ENCODE results near the gene SH3TC2. TPM values are rescaled to one million over a fixed set of nuclear protein-coding genes. Genes with fewer than 3 reads are reported as not detected.
"Not testable (repeated sequence)": the region's sequence is repeated elsewhere in the genome, so short reads cannot be mapped to it uniquely, and the experiment has no call there.

Gene SH3TC2
- total and polyA plus RNA-seq, 4 donors: 0.28 to 3.3 (median 0.64) TPM

- no peak for TF ChIP-seq CTCF (IDR thresholded peaks at IDR 0.05; ENCODE audit: control extremely low read depth, extremely low read depth)
- no peak overlapping the region for H3K9ac ChIP-seq (ENCODE audit: insufficient read depth in 1 of 2, low read length in 2 of 2)
- no peaks in the 10 kb centered on the region for H3K4me1 ChIP-seq (ENCODE audit: control insufficient read depth in 5 of 5, insufficient read depth in 5 of 5, low read length in 5 of 5)
- H3K27me3 ChIP-seq (ENCODE audit: control insufficient read depth in 3 of 3, insufficient read depth in 3 of 3, low read length in 2 of 3): no peaks in the 10 kb centered on the region
- H3K4me3 ChIP-seq: no peak overlapping the region
- no peaks in the 10 kb centered on the region for H3K9me3 ChIP-seq (ENCODE audit: control insufficient read depth in 4 of 4, insufficient read depth in 3 of 4, low read length in 3 of 4)
- WGBS, 2 donors: 97 to 99% methylated on average over 4 of the region's 4 CpGs
- H3K36me3 ChIP-seq (ENCODE audit: control insufficient read depth in 4 of 4, insufficient read depth in 4 of 4, low read length in 4 of 4): no peaks in the 10 kb centered on the region
- ATAC-seq (ENCODE audit: insufficient read depth, low FRiP score): no peak
- no peak overlapping the region for H3K27ac ChIP-seq (ENCODE audit: low read depth in 1 of 2, low read length in 1 of 2)
- DNase-seq: no peak
Observed at GRCh38 chr5:149080294-149080693, 17.4 kb upstream of the SH3TC2 start.

GRCh38 chr5:149079883-149080282 lies 17.0 kb upstream of the SH3TC2 start:
- Histone ChIP-seq H3K9ac (ENCODE audit: insufficient read depth in 1 of 2, low read length in 2 of 2) (no peak overlapping the region), H3K9me3 (ENCODE audit: control insufficient read depth in 4 of 4, insufficient read depth in 3 of 4, low read length in 3 of 4) (no peaks in the 10 kb centered on the region), H3K27me3 (ENCODE audit: control insufficient read depth in 3 of 3, insufficient read depth in 3 of 3, low read length in 2 of 3) (no peaks in the 10 kb centered on the region), H3K27ac (ENCODE audit: low read depth in 1 of 2, low read length in 1 of 2) (no peak overlapping the region), H3K36me3 (ENCODE audit: control insufficient read depth in 4 of 4, insufficient read depth in 4 of 4, low read length in 4 of 4) (no peaks in the 10 kb centered on the region), H3K4me1 (ENCODE audit: control insufficient read depth in 5 of 5, insufficient read depth in 5 of 5, low read length in 5 of 5) (no peaks in the 10 kb centered on the region), H3K4me3 (no peak overlapping the region)
- peak in 1 of 3 donors; percentile 20 for DNase-seq
- no peak for TF ChIP-seq CTCF (IDR thresholded peaks at IDR 0.05; ENCODE audit: control extremely low read depth, extremely low read depth)
- no peak for ATAC-seq (ENCODE audit: insufficient read depth, low FRiP score)

- peak in 2 of 3 donors; percentile 12 to 24 for DNase-seq
- H3K27me3 ChIP-seq (ENCODE audit: control insufficient read depth in 3 of 3, insufficient read depth in 3 of 3, low read length in 2 of 3); H3K4me1 ChIP-seq (ENCODE audit: control insufficient read depth in 5 of 5, insufficient read depth in 5 of 5, low read length in 5 of 5); H3K27ac ChIP-seq (ENCODE audit: low read depth in 1 of 2, low read length in 1 of 2); H3K4me3 ChIP-seq; ATAC-seq (ENCODE audit: insufficient read depth, low FRiP score); H3K9ac ChIP-seq (ENCODE audit: insufficient read depth in 1 of 2, low read length in 2 of 2); H3K36me3 ChIP-seq (ENCODE audit: control insufficient read depth in 4 of 4, insufficient read depth in 4 of 4, low read length in 4 of 4); H3K9me3 ChIP-seq (ENCODE audit: control insufficient read depth in 4 of 4, insufficient read depth in 3 of 4, low read length in 3 of 4): not testable (repeated sequence)
Observed at GRCh38 chr5:149074071-149074470, 11.2 kb upstream of the SH3TC2 start.

- Histone ChIP-seq H3K27me3 (ENCODE audit: control insufficient read depth in 3 of 3, insufficient read depth in 3 of 3, low read length in 2 of 3) (no peaks in the 10 kb centered on the region), H3K36me3 (ENCODE audit: control insufficient read depth in 4 of 4, insufficient read depth in 4 of 4, low read length in 4 of 4) (no peaks in the 10 kb centered on the region), H3K9ac (ENCODE audit: insufficient read depth in 1 of 2, low read length in 2 of 2) (no peak overlapping the region), H3K4me3 (no peak overlapping the region), H3K9me3 (ENCODE audit: control insufficient read depth in 4 of 4, insufficient read depth in 3 of 4, low read length in 3 of 4) (no peaks in the 10 kb centered on the region), H3K4me1 (ENCODE audit: control insufficient read depth in 5 of 5, insufficient read depth in 5 of 5, low read length in 5 of 5) (peaks cover 0 to 5% (median 0%) of the 10 kb centered on the region in 5 donors), H3K27ac (ENCODE audit: low read depth in 1 of 2, low read length in 1 of 2) (no peak overlapping the region)
- ATAC-seq (ENCODE audit: insufficient read depth, low FRiP score) (no peak), DNase-seq (no peak)
- WGBS, 2 donors: 97 to 100% methylated on average over 1 of the region's 1 CpG
- TF ChIP-seq CTCF (IDR thresholded peaks at IDR 0.05; ENCODE audit: control extremely low read depth, extremely low read depth): no peak
Observed at GRCh38 chr5:149073213-149073612, 10.4 kb upstream of the SH3TC2 start.

All from lung (tissue), 12 donors.